Stimulated activated CD8-positive, alpha-beta memory T cell treated with anti-CD3 and anti-CD28 coated beads, Interleukin-4, amount 100 ng/mL, for 4 hours (primary cell): Measurements from ENCODE around the gene MT1G.
"Not testable (repeated sequence)": the region's sequence is repeated elsewhere in the genome, so short reads cannot be mapped to it uniquely, and the experiment has no call there.

Experiments used
- DNase-seq, 2 donors: peaks; one replicate each; pipeline ENCODE4 v3.0.0-alpha.2; 2020; ENCODE audit warnings: low read depth in 2 of 2, low spot score in 1 of 2

MT1G gene

DNA sequence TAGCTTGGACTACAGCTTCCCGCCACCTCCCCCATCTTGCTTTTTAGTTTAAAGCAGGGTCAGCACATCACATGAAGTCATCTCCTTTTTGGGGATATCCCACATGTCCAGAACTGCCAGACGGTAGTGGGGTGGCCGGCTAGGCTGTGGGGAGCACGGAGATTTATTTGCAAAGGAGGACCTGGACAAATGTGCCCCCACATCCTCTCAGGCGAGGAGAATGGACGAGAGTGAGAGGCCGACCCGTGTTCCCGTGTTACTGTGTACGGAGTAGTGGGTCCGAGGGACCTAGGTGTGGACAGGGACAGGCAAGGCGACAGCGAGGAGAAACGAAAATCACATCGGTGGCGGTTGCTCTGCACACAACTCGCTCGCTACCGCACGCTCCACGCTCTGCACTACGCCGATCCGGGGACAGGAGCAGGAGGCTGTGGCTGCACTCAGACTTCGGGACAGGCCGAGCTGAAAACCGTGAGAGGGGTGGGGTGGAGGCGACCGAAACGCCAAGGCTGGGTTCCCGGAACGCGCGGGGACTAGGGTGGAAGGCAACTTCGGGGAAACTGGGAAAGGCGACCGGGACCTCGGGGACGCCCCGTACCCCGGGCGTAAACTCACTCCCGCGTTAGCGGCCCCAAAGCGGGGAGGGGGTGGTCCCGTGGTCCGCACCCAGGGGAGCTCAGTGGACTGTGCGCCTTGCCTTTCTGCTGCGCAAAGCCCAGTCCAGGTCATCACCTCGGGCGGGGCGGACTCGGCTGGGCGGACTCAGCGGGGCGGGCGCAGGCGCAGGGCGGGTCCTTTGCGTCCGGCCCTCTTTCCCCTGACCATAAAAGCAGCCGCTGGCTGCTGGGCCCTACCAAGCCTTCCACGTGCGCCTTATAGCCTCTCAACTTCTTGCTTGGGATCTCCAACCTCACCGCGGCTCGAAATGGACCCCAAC lies 29.8 kb downstream of the MT1G start, which contains the start of gene MT1A:
TSS of gene MT1A (plus strand) at position 853 of the 937 bp plus-strand sequence. CDS start at position 926, 73 bp downstream.
- no peak for DNase-seq

DNA sequence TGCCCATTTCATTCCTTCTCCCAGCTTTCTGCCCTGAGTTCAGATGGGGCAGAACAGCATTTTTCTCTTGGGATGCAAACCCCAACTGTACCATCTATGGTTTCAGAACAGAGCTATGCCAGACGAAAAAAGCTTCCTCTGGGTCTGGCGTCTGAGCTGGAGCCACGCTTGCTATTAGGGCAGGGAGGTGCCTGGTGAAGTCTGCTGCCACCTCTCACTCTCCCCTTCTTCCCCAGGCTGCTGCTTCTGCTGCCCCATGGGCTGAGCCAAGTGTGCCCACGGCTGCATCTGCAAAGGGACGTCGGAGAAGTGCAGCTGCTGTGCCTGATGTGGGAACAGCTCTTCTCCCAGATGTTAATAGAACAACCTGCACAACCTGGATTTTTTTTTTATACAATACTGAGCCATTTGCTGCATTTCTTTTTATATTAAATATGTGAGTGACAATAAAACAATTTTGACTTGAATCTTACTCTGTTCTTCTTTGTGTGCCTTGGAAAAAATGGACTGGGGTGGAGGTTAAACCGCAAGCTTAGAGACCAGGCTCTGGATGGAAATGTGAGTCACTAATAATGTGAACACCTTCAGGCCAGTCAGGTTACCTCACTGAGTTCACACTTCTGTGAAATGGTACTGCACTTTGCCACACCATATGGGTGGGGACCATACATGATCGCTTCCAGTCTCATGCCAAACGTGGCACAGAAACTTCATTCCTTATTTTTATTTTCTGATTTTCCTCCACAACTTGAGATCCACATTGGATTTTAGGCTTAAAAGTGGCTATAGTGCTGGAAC lies 31.1 kb downstream of the MT1G start:
- no peak for DNase-seq

DNA sequence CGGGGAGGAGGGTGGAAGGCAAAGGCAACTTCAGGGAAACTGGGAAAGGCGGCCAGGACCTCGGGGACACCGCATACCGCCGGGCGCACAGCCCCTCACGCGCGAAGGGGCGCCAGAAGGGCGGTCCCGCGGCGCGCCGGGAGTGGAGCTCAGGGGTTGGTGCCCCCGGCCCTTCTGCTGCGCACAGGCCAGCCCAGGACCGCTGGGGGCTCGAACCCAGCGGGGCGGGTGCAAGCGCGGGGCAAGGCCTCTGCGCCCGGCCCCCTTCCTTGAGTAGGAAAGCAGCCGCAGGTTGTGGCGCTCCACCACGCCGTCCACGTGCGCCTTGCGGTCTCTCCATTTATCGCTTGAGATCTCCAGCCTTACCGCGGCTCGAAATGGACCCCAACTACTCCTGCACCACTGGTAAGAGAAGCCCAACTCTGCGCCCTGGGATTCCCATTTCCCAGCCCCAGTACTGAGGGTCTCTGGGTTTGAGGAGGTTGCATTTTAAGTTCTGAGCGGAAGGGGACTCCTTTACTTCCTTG lies 32.4 kb downstream of the MT1G start:
- no peak for DNase-seq

DNA sequence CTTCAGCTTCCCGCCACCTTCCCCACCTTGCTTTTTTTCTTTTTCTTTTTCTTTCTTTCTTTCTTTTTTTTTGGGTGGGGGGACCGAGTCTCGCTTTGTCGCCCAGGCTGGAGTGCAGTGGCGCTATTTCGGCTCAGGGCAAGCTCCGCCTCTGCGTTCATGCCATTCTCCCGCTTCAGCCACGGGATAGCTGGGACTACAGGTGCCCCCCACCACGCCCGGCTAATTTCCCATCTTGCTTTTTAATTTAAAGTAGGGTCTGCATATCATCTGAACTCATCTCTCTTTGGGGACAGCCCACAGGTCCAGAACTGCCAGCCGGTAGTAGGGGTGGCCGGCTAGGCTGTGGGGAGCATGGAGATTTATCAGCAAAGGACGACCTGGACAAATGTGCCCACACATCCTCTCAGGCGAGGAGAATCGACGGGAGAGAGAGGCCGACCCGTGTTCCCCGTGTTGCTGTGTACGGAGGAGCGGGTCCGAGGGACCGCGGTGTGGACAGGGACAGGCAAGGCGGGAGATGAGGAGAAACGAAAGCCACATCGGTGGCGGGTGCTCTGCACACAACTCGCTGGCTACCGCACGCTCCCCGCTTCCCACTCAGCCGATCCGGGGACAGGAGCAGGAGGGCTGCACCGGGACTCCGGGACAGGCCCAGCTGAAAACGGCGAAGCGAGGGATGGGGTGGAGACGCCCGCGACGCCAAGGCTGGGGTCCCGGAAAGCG lies 33.0 kb downstream of the MT1G start:
- DNase-seq = no peak

DNA sequence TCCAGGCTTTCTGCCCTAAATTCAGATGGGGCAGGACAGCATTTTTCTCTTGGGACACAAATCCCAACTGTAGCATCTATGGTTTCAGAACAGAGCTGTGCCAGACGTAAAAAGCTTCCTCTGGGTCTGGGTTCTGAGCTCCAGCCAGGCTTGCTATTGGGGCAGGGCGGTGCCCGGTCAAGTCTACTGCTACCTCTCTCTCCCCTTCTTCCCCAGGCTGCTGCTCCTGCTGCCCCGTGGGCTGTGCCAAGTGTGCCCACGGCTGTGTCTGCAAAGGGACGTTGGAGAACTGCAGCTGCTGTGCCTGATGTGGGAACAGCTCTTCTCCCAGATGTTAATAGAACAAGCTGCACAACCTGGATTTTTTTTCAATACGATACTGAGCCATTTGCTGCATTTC lies 34.3 kb downstream of the MT1G start:
- no peak for DNase-seq

DNA sequence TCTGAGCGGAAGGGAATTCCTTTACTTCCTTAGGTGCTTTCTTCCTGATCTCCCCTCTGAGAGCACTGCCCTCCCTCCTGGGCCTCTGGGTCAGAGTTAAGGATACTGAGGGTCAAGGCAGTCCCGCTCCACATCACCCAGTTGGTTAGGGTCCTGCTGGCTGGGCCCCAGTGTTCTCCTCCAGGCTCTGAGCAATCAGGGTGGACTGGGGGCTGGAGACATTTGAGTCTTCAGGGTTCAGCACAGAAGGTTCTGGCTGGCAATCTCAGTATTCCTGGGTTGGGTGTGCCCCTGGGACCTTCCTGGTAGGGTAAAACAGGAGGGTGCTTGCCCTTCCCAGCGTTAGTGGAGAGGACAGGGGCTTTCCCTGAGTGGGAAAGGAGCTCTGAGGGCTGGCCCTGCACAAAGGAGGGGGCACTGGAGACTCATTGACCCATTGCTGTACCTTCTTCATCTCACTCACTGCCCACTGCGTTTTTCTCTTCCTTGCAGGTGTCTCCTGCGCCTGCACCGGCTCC lies 35.0 kb downstream of the MT1G start:
- DNase-seq = no peak

DNA sequence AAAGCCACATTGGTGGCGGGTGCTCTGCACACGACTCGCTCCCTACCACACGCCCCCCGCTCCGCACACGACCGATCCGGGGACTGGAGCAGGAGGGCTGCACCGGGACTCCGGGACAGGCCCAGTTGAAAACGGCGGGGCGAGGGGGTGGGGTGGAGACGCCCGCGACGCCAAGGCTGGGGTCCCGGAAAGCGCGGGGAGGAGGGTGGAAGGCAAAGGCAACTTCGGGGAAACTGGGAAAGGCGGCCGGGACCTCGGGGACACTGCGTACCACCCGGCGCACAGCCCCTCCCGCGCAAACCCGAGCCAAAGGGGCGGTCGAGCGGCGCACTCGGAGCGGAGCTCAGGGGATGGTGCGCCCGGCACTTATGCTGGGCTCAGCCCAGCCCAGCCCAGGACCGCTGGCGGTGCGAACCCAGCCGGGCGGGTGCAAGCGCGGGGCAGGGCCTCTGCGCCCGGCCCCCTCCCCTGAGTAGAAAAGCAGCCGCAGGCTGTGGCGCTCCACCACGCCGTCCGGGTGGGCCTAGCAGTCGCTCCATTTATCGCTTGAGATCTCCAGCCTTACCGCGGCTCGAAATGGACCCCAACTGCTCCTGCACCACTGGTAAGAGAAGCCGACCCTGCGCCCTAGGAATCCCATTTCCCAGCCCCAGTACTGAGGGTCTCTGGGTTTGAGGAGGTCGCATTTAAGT lies 35.6 kb downstream of the MT1G start, which contains the start of gene MT1M:
TSS of gene MT1M (plus strand) at position 504 of the 692 bp plus-strand sequence. CDS start at position 577, 73 bp downstream.
- DNase-seq = no peak

DNA sequence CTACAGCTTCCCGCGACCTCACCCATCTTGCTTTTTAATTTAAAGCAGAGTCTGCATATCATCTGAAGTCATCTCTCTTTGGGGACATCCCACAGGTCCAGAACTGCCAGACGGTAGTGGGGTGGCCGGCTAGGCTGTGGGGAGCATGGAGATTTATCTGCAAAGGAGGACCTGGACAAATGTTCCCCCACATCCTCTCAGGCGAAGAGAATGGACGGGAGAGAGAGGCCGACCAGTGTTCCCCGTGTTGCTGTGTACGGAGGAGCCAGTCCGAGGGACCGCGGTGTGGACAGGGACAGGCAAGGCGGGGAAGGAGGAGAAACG lies 36.1 kb downstream of the MT1G start:
- no peak for DNase-seq

DNA sequence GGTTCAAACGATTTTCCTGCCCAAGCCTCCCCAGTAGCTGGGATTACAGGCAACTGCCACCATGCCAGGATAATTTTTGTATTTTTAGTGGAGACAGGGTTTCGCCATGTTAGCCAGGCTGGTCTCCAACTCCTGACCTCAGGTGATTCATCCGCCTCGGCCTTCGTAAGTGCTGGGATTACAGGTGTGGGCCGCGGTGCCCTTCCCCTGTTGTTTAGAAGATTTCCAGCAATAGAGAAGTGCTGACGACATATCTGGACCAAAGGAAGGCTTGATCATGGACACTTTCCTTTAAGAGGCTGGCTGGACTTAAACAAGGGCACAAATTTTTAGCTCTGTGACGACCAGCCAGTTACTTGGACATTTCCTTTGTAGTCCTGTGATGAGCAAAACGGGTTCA lies 36.7 kb downstream of the MT1G start:
- DNase-seq = no peak

DNA sequence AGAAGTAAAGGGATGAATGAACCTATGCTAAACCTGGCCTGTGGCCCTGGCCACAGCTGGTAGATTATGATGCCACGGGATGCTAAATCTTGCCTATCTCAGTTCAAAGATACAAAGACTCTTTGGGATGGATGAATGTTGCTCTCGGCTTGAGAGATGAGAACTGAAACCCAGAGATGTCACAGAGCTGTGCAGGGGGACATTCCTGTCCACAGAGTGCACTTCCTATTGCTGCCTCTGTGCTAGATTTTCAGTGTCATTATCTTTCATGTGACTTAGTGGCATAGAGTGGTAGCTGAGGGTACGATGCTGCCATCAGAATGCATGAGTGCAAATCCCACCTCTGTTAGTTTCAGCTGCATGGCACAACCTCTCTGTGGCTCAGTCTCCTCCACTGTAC lies 37.7 kb downstream of the MT1G start:
- DNase-seq = no peak

DNA sequence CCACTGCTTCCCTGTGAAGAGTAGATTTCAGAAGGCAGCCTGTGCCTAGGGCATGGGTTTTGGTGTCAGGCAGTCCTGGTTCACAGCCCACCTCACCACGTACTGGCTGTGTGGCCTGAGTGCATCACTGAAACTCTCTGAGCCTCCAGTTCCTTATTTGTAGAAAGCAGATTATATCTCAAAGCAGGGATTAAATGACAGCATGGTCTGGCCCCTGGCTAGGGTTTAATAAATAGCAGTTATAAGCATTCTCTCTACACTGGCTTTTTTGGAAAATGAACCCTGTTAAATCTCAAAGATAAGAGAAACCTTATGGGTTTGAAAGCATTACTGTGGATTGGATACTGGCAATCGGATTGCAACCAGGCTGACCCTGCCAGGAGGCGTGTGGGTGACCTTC lies 38.3 kb downstream of the MT1G start:
- DNase-seq = no peak

DNA sequence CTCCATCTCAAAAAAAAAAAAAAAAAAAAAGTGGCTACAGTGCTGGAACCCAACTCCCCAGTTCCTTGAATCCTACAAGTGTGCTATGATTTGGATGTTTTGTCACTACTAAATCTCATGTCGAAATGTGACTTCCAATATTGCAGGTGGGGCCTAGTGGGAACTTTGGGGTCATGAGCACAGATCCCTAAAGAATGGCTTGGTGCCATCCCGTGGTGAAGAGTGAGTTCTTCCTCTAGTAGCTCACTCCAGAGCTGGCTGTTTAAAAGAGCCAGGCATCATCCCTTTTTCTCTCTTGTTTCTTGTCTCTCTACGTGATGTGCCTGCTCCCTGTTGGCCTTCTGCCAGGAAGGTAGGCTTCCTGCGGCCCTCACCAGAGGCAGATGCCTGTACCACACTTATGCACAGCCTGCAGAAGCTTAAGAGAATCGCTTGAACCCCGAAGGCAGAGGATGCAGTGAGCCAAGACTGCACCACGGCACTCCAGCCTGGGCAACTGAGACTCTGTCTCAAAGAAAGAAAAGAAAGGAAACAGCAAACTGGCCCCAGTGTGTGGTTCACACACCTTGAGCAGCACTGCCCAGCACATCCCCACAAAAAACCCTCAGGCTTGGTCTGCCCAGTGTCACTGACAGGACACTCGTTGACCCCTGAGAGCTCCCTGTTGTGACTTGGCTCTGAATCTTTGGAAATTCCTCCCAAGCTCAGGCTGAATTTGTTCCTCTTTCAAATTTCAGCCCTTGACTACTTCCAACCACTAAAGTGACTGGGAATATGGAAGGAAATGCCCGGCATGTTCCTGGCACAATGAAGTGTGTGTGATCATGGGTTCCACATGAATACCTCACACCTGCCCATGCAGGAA lies 39.1 kb downstream of the MT1G start:
- DNase-seq = no peak

DNA sequence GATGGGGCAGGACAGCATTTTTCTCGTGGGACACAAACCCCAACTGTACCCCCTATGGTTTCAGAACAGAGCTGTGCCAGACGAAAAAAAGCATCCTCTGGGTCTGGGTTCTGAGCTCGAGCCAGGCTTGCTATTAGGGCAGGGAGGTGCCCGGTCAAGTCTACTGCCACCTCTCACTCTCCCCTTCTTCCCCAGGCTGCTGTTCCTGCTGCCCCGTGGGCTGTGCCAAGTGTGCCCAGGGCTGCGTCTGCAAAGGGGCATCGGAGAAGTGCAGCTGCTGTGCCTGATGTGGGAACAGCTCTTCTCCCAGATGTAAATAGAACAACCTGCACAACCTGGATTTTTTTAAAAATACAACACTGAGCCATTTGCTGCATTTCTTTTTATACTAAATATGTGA lies 41.2 kb downstream of the MT1G start:
- DNase-seq = no peak

DNA sequence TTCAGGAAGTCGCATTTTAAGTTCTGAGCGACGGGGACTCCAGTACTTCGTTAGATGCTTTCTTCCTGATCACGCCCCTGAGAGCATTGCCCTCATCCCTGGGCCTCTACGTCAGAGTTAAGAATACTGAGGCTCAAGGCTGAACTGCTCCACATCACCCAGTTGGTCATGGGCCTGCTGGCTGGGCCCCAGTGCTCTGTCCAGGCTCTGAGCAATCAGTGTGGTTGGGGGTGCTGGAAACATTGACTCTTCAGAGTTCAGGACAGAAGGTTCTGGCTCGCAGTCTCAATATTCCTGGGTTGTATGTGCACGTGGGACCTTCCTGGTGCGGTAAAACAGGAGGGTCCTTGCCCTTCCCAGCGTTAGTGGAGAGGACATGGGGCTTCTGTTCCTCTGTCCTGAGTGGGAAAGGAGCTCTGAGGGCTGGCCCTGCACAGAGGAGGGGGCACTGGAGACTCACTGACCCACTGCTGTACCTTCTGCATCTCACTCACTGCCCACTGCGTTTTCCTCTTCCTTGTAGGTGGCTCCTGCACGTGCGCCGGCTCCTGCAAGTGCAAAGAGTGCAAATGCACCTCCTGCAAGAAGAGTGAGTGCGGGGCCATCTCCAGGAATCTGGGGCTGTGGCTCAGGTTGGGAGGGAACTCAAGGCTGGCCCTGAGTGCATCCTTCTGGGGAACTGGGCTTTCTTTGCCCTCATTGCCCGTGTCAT lies 41.8 kb downstream of the MT1G start:
- DNase-seq = no peak

DNA sequence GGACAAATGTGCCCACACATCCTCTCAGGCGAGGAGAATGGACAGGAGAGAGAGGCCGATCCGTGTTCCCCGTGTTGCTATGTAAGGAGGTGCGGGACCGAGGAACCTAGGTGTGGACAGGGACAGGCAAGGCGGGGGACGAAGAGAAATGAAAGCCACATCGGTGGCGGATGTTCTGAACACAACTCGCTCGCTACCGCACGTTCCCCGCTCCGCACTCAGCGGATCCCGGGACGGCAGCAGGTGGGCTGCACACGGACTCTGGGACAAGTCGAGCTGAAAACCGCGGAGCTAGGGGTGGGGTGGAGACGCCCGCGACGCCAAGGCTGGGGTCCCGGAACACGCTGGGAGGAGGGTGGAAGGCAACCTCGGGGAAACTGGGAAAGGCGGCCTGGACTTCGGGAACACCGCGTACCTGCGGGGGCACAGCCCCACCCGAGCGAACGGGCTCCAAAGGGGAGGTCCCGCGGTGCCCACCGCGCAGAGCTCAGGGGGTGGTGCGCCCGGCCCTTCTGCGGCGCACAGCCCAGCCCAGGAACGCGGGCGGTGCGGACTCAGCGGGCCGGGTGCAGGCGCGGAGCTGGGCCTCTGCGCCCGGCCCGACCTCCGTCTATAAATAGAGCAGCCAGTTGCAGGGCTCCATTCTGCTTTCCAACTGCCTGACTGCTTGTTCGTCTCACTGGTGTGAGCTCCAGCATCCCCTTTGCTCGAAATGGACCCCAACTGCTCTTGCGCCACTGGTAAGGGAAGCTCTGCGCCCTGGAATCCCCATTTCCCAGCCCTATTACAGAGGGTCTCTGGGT lies 42.5 kb downstream of the MT1G start, which contains the start of gene MT1E:
TSS of gene MT1E (plus strand) at position 642 of the 803 bp plus-strand sequence. CDS start at position 713, 71 bp downstream.
- DNase-seq = no peak

DNA sequence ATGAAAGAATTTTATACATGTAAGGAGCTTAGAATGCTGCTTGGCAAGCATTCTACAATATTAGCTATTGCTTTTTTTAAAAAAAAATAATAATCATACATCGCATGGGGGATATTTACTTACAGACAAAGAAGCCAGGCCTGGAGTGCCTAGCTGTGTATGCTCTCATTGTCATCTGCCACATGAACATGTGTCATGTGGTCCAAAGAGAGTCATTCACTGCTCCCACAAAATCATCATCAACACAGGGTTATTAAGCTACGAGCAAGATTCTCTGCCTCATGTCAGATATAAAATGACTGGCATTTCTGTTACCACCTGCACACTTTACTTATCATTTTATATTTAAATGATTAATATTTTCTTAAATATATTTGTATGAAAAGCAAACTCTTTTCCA lies 44.2 kb downstream of the MT1G start:
- no peak for DNase-seq

DNA sequence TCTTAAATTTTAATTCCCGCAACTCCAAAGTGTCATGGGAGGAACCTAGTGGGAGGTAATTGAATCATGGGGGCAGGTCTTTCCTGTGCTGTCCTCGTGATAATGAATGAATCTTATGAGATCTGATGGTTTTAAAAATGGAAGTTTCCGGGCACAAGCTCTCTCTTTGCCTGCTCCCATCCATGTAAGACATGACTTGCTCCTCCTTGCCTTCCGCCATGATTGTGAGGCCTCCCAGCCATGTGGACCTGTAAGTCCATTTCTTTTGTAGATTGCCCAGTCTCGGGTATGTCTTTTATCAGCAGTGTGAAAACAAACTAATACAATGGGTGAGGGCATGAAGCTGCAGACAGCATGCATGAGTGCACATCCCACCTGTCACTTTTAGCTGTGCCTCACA lies 44.7 kb downstream of the MT1G start:
- not testable (repeated sequence) for DNase-seq
